ENCODE data around the gene CDPF1. TPM values are rescaled to one million over a fixed set of nuclear protein-coding genes. Genes with fewer than 3 reads are reported as not detected.

CDPF1 gene
- total RNA-seq, 2 experiments from 2014 or later: 1.6 to 2.6 TPM

DNA sequence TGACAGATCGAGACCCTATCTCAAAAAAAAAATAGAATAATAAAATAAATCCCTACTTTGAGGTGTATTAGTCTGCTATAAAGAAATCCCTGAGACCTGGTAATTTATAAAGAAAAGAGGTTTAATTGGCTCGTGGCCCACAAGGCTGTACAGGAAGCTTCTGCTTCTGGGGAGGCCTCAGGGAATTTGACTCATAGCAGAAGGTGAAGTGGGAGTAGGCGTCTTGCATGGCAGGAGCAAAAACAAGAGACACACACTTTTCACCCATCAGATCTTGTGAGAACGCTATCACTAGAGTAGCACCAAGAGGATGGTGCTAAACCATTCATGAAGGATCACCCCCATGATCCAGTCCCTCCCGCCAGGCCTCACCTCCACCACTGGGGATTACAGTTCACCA is 29.2 kb downstream of the CDPF1 start:
- TF ChIP-seq, protein P1, sequence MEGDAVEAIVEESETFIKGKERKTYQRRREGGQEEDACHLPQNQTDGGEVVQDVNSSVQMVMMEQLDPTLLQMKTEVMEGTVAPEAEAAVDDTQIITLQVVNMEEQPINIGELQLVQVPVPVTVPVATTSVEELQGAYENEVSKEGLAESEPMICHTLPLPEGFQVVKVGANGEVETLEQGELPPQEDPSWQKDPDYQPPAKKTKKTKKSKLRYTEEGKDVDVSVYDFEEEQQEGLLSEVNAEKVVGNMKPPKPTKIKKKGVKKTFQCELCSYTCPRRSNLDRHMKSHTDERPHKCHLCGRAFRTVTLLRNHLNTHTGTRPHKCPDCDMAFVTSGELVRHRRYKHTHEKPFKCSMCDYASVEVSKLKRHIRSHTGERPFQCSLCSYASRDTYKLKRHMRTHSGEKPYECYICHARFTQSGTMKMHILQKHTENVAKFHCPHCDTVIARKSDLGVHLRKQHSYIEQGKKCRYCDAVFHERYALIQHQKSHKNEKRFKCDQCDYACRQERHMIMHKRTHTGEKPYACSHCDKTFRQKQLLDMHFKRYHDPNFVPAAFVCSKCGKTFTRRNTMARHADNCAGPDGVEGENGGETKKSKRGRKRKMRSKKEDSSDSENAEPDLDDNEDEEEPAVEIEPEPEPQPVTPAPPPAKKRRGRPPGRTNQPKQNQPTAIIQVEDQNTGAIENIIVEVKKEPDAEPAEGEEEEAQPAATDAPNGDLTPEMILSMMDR (IDR thresholded peaks at IDR 0.05): no peak
- Mint-ChIP-seq H3K9me3 (no peaks in the 10 kb centered on the region), H3K4me3 (no peak overlapping the region), H3K27me3 (no peaks in the 10 kb centered on the region), H3K27ac (no peak overlapping the region), H3K4me1 (ENCODE audit: low read depth) (peaks cover 4% of the 10 kb centered on the region), H3K36me3 (ENCODE audit: low read depth) (peaks cover 51% of the 10 kb centered on the region)
- H3K4me3 ChIP-seq (ENCODE audit: low read length): no peak overlapping the region
- H3K36me3 ChIP-seq (ENCODE audit: insufficient read depth, low read length): peaks cover 35% of the 10 kb centered on the region
- DNase-seq (no peak), ATAC-seq (ENCODE audit: poor library complexity) (no peak)
- intact Hi-C loops (cut with DNase I, micrococcal nuclease): no loop called here
- H3K9me3 ChIP-seq (ENCODE audit: control insufficient read depth in 1 of 2, insufficient read depth in 1 of 2, low read length in 2 of 2): no peaks in the 10 kb centered on the region
- peaks cover 7% of the 10 kb centered on the region for H3K4me1 ChIP-seq (ENCODE audit: insufficient read depth, low read length)
- CTCF ChIA-PET: no interaction called here
- POLR2A ChIA-PET: no interaction called here
- no peak overlapping the region for H3K27ac ChIP-seq (ENCODE audit: low read depth in 1 of 2, low read length in 2 of 2)
- H3K27me3 ChIP-seq (ENCODE audit: control insufficient read depth in 1 of 2, insufficient read depth in 2 of 2, low read length in 2 of 2): no peaks in the 10 kb centered on the region

DNA sequence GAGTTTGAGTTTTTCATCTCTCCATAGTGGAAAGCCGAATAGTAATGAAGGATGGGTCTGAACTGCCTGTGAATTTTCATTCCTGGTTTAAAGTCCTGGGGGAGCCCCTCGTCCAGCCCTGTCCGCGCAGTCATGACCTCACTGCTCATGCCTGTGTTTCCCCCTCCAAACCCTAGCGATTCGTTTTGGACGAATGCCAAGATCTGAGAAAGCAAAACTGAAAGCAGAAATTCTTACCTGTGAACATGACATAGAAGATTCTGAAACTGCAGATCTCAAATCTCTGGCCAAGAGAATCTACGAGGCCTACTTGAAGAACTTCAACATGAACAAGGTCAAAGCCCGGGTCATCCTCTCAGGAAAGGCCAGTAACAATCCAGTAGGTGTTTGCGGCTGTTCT is 30.5 kb downstream of the CDPF1 start:
- Mint-ChIP-seq H3K27me3 (no peaks in the 10 kb centered on the region), H3K9me3 (no peaks in the 10 kb centered on the region), H3K4me3 (no peak overlapping the region), H3K27ac (no peak overlapping the region), H3K4me1 (ENCODE audit: low read depth) (peaks cover 4% of the 10 kb centered on the region), H3K36me3 (ENCODE audit: low read depth) (peaks cover 61% of the 10 kb centered on the region)
- POLR2A ChIA-PET: no interaction called here
- TF ChIP-seq, protein P1 (IDR thresholded peaks at IDR 0.05): no peak
- Histone ChIP-seq H3K4me3 (ENCODE audit: low read length) (no peak overlapping the region), H3K27me3 (ENCODE audit: control insufficient read depth in 1 of 2, insufficient read depth in 2 of 2, low read length in 2 of 2) (no peaks in the 10 kb centered on the region), H3K4me1 (ENCODE audit: insufficient read depth, low read length) (peaks cover 7% of the 10 kb centered on the region), H3K9me3 (ENCODE audit: control insufficient read depth in 1 of 2, insufficient read depth in 1 of 2, low read length in 2 of 2) (no peaks in the 10 kb centered on the region), H3K36me3 (ENCODE audit: insufficient read depth, low read length) (peaks cover 39% of the 10 kb centered on the region), H3K27ac (ENCODE audit: low read depth in 1 of 2, low read length in 2 of 2) (no peak overlapping the region)
- intact Hi-C loops (cut with DNase I, micrococcal nuclease): no loop called here
- DNase-seq (peak in 2 of 14 experiments; percentile 10 to 42), ATAC-seq (ENCODE audit: poor library complexity) (no peak)
- CTCF ChIA-PET: no interaction called here

DNA sequence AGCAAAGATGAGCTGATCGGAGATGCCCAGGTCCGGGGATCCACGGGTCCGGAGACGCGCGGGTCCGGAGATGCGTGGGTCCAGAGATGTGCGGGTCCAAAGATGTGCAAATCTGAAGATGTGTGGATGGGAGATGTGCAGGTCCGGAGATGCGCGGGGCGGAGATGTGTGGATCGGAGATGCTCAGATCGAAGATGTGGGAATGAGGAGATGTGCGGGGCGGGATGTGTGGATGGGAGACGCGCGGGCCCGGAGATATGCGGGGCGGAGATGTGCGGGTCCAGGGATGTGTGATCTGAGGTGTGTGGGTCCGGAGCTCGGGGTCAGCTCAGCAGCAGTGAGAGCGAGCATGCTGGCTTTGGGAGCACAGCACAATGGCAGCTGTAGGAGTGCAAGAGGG is 35.5 kb downstream of the CDPF1 start:
- no peak for DNase-seq
- Histone ChIP-seq H3K4me3 (ENCODE audit: low read length) (no peak overlapping the region), H3K27me3 (ENCODE audit: control insufficient read depth in 1 of 2, insufficient read depth in 2 of 2, low read length in 2 of 2) (no peaks in the 10 kb centered on the region), H3K36me3 (ENCODE audit: insufficient read depth, low read length) (peaks cover 28% of the 10 kb centered on the region), H3K4me1 (ENCODE audit: insufficient read depth, low read length) (peaks cover 3% of the 10 kb centered on the region), H3K27ac (ENCODE audit: low read depth in 1 of 2, low read length in 2 of 2) (no peak overlapping the region), H3K9me3 (ENCODE audit: control insufficient read depth in 1 of 2, insufficient read depth in 1 of 2, low read length in 2 of 2) (peaks cover 1 to 2% of the 10 kb centered on the region in 2 experiments)
- Mint-ChIP-seq H3K4me1 (ENCODE audit: low read depth) (peaks cover 2% of the 10 kb centered on the region), H3K27me3 (no peaks in the 10 kb centered on the region), H3K27ac (no peak overlapping the region), H3K4me3 (no peak overlapping the region), H3K36me3 (ENCODE audit: low read depth) (peaks cover 87% of the 10 kb centered on the region), H3K9me3 (no peaks in the 10 kb centered on the region)
- ChIA-PET CTCF (no interaction called here), POLR2A (no interaction called here)
- TF ChIP-seq, protein P1 (IDR thresholded peaks at IDR 0.05): no peak
- intact Hi-C loops (cut with DNase I, micrococcal nuclease): no loop called here
- no peak for ATAC-seq (ENCODE audit: poor library complexity)
